Esophagus muscularis mucosa (tissue), 3 donors: Measurements from ENCODE around the gene SLC35A3.

ENCODE experiments used
- CTCF ChIP-seq, 3 experiments: fragments of 200-600 bp in 2 of 3; fragments of 450-650 bp in 1 of 3; sonication (generic) in 2 of 3; IDR thresholded peaks; one replicate each; pipeline ENCODE4 v1.5.1; 2017 to 2019; ENCODE audit warnings: antibody characterized with exemption in 3 of 3, mild to moderate bottlenecking in 2 of 3, moderate library complexity in 1 of 3
- POLR2A ChIP-seq: fragments of 450-650 bp; IDR thresholded peaks from one replicate; pipeline ENCODE4 v1.6.1; 2017; ENCODE audit warnings: antibody characterized with exemption, moderate library complexity, mild to moderate bottlenecking, low read depth
- POLR2AphosphoS5 ChIP-seq, 2 donors: sonication (generic); formaldehyde crosslinking; IDR thresholded peaks; one replicate each; pipeline ENCODE4 v1.6.1; 2017; ENCODE audit warnings: antibody characterized with exemption in 2 of 2

GRCh38 chr1:100075773-100076172 is 106.0 kb downstream of the SLC35A3 start:
- TF ChIP-seq CTCF (IDR thresholded peaks at IDR 0.05) (no peak), POLR2A (no peak), POLR2AphosphoS5 (IDR thresholded peaks at IDR 0.05) (no peak)
